HL-60 (cell line): ENCODE measurements around the gene CFLAR.
"Not testable (repeated sequence)": the region's sequence is repeated elsewhere in the genome, so short reads cannot be mapped to it uniquely, and the experiment has no call there.

Experiments used
- DNase-seq, 2 experiments: peaks; one replicate each; pipeline ENCODE4 v3.0.0-alpha.2; 2010 to 2020; ENCODE audit warnings: low read depth in 1 of 2, low spot score in 1 of 2
- H3K27ac ChIP-seq: fragments of 250-450 bp; sonication (Bioruptor Pico); replicated peaks from 2 replicates; pipeline ENCODE4 v1.5.1; 2020; ENCODE audit warnings: mild to moderate bottlenecking, moderate library complexity
- H3K27me3 ChIP-seq: fragments of 250-450 bp; sonication (Bioruptor Pico); 2 replicates; pipeline ENCODE4 v1.5.1; 2021; ENCODE audit warnings: mild to moderate bottlenecking, moderate library complexity; ENCODE audit not compliant: insufficient read depth, poor library complexity, severe bottlenecking
- H3K4me3 ChIP-seq: replicated peaks from 2 replicates; pipeline ENCODE4 v1.5.1; 2011; ENCODE audit warnings: mild to moderate bottlenecking, control low read depth, low read length; ENCODE audit not compliant: insufficient read depth
- GABPA ChIP-seq: IDR thresholded peaks from 2 replicates; pipeline ENCODE4 v1.6.1; 2012; ENCODE audit warnings: low read depth
- POLR2AphosphoS5 ChIP-seq: IDR thresholded peaks from 2 replicates; pipeline ENCODE4 v1.6.1; 2012; ENCODE audit warnings: low read depth
- SPI1 ChIP-seq: IDR thresholded peaks from 2 replicates; pipeline ENCODE4 v1.6.1; 2012; ENCODE audit warnings: low read depth, mild to moderate bottlenecking, borderline replicate concordance
- TF ChIP-seq, protein P1 (sequence below): IDR thresholded peaks from 2 replicates; pipeline ENCODE4 v1.6.1; 2012; ENCODE audit warnings: low read depth; ENCODE audit not compliant: insufficient replicate concordance
- TF ChIP-seq, protein P2 (sequence below): IDR thresholded peaks from one replicate; pipeline ENCODE4 v1.5.1; 2011; ENCODE audit warnings: low read length, control low read depth, inconsistent platforms; ENCODE audit not compliant: insufficient read depth

CFLAR gene

DNA sequence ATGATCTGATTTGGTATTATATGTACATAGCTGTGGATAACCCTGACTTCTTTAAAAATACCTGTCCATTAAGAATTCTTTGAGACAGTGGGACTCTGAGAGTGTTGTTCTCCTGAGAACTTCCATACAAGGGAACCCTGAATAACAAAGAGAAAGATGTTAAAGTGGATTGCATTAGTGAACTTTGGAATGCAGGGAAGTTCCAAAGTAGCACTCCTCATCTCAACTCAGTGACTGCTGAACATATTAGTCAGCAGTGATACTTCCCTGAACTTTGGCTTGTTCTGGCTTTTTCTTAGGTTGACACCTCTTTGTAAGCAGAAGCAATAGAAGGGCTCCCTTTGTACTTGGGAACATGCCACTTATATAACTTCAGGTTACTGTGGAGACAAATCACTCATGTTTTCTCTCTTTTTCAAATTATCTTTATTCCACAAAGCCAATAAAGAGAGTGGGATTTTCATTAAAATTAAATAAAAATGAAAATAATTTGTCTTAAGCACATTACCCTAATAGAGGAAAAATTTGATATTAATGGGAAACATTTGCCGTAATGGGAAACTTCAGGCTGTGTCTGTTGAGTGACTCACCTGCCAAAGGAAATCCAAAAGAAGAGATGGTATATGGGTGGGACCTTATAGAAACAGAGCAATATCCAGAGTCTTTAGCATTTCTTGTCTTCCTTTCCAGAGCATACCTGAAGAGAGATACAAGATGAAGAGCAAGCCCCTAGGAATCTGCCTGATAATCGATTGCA is 33.3 kb downstream of the CFLAR start:
- H3K4me3 ChIP-seq = no peak overlapping the region

DNA sequence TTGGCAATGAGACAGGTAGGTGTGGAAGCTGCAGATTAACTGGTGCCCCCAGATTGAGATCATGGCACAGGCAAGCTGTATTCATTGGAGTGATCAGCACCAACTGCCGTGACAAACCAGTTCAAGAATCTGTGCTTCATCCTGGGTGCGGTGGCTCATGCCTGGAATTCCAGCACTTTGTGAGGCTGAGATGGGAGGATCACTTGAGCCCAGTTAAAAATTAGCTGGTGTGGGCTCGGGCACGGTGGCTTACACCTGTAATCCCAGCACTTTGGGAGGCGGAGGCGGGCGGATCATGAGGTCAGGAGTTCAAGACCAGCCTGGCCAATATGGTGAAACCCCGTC is 33.8 kb downstream of the CFLAR start:
- H3K27ac ChIP-seq, H3K27me3 ChIP-seq, DNase-seq, H3K4me3 ChIP-seq: not testable (repeated sequence)

More for the DNA sequence above, 33.3 kb downstream of the CFLAR start:
- TF ChIP-seq, protein P1, sequence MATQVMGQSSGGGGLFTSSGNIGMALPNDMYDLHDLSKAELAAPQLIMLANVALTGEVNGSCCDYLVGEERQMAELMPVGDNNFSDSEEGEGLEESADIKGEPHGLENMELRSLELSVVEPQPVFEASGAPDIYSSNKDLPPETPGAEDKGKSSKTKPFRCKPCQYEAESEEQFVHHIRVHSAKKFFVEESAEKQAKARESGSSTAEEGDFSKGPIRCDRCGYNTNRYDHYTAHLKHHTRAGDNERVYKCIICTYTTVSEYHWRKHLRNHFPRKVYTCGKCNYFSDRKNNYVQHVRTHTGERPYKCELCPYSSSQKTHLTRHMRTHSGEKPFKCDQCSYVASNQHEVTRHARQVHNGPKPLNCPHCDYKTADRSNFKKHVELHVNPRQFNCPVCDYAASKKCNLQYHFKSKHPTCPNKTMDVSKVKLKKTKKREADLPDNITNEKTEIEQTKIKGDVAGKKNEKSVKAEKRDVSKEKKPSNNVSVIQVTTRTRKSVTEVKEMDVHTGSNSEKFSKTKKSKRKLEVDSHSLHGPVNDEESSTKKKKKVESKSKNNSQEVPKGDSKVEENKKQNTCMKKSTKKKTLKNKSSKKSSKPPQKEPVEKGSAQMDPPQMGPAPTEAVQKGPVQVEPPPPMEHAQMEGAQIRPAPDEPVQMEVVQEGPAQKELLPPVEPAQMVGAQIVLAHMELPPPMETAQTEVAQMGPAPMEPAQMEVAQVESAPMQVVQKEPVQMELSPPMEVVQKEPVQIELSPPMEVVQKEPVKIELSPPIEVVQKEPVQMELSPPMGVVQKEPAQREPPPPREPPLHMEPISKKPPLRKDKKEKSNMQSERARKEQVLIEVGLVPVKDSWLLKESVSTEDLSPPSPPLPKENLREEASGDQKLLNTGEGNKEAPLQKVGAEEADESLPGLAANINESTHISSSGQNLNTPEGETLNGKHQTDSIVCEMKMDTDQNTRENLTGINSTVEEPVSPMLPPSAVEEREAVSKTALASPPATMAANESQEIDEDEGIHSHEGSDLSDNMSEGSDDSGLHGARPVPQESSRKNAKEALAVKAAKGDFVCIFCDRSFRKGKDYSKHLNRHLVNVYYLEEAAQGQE = no peak
- TF ChIP-seq SPI1 (no peak), GABPA (no peak), POLR2AphosphoS5 (no peak)
- TF ChIP-seq, protein P2, sequence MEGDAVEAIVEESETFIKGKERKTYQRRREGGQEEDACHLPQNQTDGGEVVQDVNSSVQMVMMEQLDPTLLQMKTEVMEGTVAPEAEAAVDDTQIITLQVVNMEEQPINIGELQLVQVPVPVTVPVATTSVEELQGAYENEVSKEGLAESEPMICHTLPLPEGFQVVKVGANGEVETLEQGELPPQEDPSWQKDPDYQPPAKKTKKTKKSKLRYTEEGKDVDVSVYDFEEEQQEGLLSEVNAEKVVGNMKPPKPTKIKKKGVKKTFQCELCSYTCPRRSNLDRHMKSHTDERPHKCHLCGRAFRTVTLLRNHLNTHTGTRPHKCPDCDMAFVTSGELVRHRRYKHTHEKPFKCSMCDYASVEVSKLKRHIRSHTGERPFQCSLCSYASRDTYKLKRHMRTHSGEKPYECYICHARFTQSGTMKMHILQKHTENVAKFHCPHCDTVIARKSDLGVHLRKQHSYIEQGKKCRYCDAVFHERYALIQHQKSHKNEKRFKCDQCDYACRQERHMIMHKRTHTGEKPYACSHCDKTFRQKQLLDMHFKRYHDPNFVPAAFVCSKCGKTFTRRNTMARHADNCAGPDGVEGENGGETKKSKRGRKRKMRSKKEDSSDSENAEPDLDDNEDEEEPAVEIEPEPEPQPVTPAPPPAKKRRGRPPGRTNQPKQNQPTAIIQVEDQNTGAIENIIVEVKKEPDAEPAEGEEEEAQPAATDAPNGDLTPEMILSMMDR = no peak
- H3K27ac ChIP-seq = no peak overlapping the region
- DNase-seq = no peak
- H3K27me3 ChIP-seq = no peaks in the 10 kb centered on the region

DNA sequence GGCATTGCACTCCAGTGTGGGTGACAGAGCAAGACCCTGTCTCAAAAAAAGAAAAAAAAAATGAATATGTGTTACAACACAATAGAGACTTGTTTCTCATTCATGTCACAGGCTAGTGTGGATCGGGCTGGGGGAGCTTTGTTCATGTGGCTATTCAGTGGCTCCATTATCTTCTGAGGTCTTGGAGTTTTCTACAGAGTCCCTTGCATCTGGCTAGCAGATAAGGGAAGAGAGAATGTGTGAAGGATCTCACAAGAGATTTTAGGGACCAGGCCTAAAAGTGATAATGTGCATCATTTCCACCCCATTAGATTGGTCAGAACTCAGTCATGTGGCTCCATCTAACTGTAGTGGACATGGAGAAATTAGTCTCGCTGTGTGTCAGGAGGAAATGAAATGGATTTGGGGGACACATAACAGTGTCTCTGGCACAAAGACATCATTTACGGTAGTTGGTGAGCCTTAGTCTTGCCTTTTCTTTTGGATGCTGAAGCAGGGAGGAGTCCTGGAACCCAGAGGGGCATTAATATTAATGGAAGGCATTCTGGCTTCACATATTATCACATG is 34.6 kb downstream of the CFLAR start:
- Histone ChIP-seq H3K4me3 (no peak overlapping the region), H3K27me3 (no peaks in the 10 kb centered on the region), H3K27ac (peak overlapping the region; percentile 58)
- no peak for DNase-seq
- TF ChIP-seq POLR2AphosphoS5 = no peak
- TF ChIP-seq, protein P2 = no peak
- TF ChIP-seq, protein P1 = no peak
- TF ChIP-seq GABPA = no peak
- TF ChIP-seq SPI1 = no peak

DNA sequence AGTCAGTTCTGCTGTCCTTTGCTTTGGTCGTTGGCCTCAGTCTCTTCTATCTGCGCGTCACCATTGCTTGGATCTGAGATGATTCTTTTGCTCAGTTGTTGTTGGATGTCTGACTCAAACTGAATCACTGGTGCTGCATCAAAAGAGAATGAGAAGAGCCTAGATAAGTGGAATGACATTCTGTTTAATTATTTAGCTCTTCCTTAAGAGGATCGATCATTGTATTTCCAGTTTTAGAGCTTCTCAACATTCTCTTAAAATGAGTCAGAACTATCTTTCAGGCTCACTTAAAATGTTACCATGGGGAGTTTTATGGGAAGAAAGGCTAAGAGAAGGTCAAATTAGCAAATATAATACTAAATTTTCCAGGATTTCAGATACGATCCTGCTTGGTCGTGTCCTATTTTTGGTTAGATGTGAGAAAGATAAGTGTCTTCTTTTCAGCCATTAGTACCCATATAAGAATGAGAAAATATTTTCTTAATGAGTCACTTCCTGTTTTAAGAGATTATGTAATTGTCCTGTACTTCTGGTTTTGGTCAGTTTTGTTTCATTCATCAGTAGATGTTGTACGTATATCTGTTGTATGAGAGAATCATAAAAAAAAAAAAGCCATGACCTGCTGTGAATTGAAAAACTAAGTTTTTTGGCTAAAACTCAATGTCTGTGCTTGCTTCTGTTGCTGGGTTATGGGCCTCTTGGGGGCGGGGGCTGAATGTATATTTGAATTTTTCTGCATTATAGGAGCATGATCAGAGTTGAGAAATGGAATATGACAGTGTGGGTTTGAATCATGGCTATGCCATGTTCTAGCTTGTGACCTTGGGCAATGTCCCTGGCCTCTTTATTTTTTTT is 35.4 kb downstream of the CFLAR start:
- Histone ChIP-seq H3K4me3 (no peak overlapping the region; the same call in 1 of the 2 replicates), H3K27me3 (no peaks in the 10 kb centered on the region), H3K27ac (peak overlapping the region; percentile 58)
- peak in 1 of 2 experiments; percentile 64 for DNase-seq
- TF ChIP-seq GABPA (no peak), SPI1 (peak; percentile 93)
